GM21360 (cell line): ENCODE measurements around the gene RNF157.
"Not testable (repeated sequence)": the region's sequence is repeated elsewhere in the genome, so short reads cannot be mapped to it uniquely, and the experiment has no call there.

ENCODE experiments used
- ATAC-seq: cut with Tn5 transposase; IDR thresholded peaks from one replicate; pipeline ENCODE4 v1.9.1; 2021; ENCODE audit warnings: mild to moderate bottlenecking, moderate library complexity; ENCODE audit not compliant: unreplicated experiment

The RNF157 gene

DNA sequence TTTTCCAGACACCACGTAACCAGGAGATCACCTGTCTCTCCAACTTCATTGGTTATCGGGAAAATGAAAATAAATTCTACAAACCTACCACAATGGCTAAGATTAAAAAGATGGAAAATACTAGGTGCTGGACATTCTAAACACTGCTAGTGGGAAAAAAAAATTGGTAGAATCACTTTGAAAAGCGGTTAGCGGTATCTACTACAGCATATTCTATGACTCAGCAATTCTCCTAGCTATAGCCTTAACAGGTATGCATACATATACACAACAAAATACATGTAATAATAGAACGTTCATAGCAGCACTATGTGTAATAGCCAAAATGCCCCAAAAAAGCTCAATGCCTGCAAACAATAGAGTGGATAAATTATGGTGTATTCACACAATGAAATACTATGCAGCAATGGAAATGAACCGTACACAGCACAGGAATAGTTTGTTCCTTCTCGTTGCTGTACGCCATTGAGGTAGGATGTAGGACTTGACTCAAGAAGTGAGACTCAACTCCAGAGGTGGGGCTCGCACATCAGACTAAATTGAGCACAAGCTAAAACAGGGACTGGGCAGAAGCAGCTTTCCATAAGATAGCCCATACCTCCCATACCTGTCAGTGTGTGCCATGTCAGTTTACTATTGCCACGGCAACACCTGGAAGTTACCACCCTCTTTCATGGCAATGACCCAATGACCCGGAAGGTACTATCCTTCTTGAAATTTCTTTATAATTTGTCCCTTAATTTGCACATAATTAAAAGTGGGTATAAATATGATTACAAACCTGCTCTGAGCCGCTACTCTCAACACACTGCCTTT, 44.8 kb downstream of the RNF157 start:
- ATAC-seq: no peak

- no peak for ATAC-seq
Observed at GRCh38 chr17:76193591-76193990, 46.7 kb downstream of the RNF157 start.

DNA sequence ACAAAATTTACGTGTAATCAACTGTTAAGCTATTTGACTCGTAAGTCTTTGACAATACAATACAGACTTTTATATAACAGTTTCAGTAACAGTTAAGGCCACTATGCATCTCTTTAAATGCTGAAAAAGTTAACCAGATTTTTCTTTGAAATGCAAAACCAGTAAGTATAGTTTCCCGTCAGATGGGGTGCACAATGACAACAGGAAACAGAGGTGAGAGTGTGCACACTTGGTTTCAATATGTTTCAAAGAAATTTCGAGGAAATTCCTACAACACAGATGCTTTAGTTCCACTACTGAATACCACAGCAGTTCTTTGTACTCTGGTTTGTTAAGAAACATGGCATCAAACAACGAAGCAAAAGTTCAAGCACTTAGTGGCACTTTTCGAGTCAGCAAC, 48.4 kb downstream of the RNF157 start:
- ATAC-seq: peak; percentile 68

GRCh38 chr17:76189741-76190140, 50.6 kb downstream of the RNF157 start:
- no peak for ATAC-seq

GRCh38 chr17:76189247-76189646, 51.0 kb downstream of the RNF157 start:
- no peak for ATAC-seq

- no peak for ATAC-seq
Observed at GRCh38 chr17:76188213-76189016, 51.9 kb downstream of the RNF157 start.

DNA sequence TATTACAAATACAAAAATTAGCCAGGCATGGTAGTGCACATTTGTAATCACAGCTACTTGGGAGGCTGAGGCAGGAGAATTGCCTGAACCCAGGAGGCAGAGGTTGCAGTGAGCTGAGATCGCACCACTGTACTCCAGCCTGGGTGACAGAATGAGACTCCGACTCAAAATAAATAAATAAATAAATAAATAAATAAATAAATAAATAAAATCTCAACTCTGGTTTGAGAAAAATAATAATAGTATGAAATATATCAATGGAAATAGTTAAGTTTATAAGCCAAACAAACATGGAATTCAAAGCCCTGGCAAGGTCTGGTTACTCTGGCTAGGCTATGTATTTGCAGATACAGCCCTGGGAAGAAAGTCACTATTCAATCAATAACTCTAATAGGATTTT, 53.5 kb downstream of the RNF157 start:
- not testable (repeated sequence) for ATAC-seq

- ATAC-seq: no peak
Observed at GRCh38 chr17:76184290-76184689, 56.0 kb downstream of the RNF157 start.

- ATAC-seq: no peak
Observed at GRCh38 chr17:76182016-76182764, 58.1 kb downstream of the RNF157 start.

DNA sequence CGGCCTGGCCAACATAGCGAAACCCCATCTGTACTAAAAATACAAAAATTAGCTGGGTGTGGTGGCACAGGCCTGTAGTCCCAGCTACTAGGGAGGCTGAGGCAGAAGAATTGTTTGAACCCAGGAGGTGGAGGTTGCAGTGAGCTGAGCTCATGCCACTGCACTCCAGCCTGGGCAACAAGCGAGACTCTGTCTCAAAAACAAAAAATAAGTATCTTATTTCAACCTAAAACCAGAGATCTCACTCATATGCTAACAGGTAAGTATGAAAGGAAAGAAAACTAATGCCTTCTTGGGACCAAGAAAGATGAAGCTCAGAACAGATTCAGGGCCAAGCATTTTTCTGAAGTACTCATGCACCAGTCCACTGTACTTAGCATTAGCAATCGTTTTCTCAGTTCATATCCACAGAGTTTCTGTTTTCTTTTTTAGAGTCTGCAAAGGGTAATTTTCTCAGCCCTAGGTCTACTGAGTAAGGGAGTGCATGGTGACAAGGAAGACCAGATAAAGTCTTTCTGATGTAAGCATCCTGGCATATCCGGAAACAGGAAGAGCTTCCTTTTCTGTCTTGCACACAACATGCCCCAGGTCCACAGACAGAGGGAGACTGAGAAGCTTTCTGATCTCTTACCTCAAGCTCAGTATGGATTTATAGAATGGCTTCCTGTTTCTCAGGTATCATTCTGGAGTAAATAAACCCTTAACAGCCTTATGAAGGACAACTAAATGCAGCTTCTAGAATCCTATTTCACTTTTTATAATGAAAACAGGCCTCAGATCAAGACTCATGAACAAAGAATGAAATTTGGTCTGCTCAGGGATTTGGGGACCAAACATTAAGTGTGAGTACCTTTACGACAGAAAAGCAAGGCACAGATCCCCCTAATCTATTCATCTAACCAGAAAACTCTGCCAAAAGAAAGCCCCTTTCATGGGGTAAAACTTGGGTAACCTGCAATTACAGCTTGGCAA, 60.5 kb downstream of the RNF157 start:
- ATAC-seq: no peak

GRCh38 chr17:76178124-76178523, 62.2 kb downstream of the RNF157 start:
- no peak for ATAC-seq

DNA sequence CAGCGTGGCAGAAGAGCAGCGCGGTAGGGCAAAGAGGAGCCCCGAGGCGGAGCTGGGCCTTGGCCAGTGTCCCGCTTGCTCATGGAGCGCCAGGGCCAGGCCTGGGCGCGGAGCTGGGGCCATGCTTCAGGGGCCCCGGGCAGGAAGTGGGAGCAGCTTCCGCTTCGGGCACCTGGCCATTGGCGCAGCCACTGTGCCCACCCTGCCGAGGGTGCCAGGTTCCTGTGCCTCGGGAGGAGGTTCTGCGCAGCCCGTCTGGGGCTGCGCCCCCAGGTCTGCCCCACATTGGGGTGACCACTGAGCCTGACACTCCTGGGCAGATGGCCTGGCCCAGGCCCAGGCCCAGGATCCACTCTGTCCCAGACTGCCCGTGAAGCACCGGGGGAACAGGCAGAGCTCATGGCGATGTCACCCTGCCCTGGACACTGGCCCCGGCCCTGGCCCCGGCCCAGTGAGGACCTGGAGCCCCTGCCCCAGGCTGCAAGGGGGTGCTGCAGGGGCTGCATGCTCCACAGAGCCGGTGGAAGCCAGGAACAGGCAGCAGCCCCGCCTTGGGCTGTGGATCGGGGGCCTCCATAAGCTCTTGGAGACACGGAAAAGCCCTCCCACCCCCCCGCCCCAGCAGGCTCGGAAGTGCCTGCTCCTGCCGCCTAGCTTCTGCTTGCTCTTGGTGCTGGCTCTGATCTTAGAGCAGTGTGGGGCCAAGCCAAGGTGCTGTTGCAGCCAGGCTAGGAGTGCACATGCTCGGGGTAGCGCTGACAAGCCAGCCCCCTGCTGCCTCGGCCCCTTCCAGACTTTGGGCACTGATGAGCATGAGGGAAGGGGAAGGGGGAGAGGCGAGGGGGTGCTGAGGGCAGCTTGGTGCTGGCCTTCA, 63.4 kb downstream of the RNF157 start:
- no peak for ATAC-seq

- ATAC-seq: no peak
Observed at GRCh38 chr17:76174037-76174436, 66.3 kb downstream of the RNF157 start.

GRCh38 chr17:76173474-76173873, 66.8 kb downstream of the RNF157 start:
- ATAC-seq: no peak

- no peak for ATAC-seq
Observed at GRCh38 chr17:76171706-76172105, 68.6 kb downstream of the RNF157 start.

DNA sequence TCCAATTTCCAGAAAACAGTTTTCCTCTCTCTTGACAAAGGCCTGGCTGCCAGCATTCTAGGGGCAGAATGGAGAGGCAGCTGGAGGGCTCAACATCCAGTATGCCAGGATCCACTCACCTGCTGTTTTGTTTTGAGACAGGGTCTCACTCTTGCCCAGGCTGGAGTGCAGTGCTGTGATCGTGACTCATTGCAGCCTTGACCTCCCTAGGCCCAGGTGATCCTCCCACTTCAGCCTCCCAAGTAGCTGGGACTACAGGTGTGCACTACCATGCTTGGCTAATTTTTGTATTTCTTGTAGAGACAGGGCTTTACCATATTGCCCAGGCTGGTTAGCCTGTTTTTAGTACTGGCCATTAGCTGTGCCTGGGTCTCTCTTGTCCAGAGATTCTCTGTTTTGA, 70.2 kb downstream of the RNF157 start:
- no peak for ATAC-seq

- ATAC-seq: no peak
Observed at GRCh38 chr17:76166906-76167305, 73.4 kb downstream of the RNF157 start.

DNA sequence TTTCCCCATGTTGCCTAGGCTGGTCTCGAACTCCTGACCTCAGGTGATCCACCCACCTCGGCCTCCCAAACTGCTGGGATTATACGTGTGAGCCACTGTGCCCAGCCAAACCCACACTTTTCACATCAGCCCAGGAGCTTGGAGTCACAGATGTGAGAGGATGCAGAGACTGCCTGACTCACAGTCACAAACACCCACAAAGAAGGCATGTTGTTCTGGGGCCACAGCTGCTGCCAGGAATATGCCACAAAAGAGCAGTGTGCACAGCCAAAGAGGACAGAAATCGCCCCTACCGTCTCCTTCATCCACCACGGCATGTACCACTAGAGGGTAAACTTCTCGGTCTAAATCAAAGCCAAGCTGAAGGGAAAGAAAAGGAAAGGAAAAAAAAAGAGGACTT, 74.1 kb downstream of the RNF157 start:
- no peak for ATAC-seq

- ATAC-seq: no peak
Observed at GRCh38 chr17:76164331-76164730, 76.0 kb downstream of the RNF157 start.
